22Rv1 (cell line): ENCODE measurements around the gene MSRB3.

Experiments used
- H3K27ac ChIP-seq: fragments of 450-650 bp; 2 replicates; pipeline ENCODE4 v1.5.1; 2017
- ZFX ChIP-seq: fragments of 450-650 bp; IDR thresholded peaks from 2 replicates; pipeline ENCODE4 v1.6.1; 2017; ENCODE audit warnings: antibody characterized with exemption, borderline replicate concordance
- TF ChIP-seq, protein P1 (sequence below): fragments of 450-650 bp; IDR thresholded peaks from 2 replicates; pipeline ENCODE4 v1.5.1; 2017; ENCODE audit warnings: mild to moderate bottlenecking

MSRB3 gene

DNA sequence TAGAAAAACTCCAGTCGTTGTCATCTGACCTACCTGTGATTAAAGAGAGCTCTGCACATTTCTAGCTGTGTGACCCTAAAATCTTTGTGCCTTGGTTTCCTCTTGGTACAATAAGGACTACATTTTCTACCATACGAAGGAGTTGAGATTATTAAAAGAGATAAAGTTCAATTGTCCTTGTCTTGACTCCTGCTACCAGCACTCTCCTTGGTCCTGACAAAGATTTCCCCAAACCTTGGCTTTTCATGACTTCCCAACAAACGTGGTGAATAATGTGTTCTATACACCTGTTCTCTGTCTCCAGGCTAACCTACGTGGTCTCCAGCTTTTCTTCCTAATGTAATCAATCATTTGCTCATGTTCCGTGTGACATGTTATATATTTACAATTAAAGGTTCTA, 223.5 kb downstream of the MSRB3 start:
- H3K27ac ChIP-seq = no peak overlapping the region
- TF ChIP-seq, protein P1, sequence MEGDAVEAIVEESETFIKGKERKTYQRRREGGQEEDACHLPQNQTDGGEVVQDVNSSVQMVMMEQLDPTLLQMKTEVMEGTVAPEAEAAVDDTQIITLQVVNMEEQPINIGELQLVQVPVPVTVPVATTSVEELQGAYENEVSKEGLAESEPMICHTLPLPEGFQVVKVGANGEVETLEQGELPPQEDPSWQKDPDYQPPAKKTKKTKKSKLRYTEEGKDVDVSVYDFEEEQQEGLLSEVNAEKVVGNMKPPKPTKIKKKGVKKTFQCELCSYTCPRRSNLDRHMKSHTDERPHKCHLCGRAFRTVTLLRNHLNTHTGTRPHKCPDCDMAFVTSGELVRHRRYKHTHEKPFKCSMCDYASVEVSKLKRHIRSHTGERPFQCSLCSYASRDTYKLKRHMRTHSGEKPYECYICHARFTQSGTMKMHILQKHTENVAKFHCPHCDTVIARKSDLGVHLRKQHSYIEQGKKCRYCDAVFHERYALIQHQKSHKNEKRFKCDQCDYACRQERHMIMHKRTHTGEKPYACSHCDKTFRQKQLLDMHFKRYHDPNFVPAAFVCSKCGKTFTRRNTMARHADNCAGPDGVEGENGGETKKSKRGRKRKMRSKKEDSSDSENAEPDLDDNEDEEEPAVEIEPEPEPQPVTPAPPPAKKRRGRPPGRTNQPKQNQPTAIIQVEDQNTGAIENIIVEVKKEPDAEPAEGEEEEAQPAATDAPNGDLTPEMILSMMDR = no peak
- TF ChIP-seq ZFX = no peak

DNA sequence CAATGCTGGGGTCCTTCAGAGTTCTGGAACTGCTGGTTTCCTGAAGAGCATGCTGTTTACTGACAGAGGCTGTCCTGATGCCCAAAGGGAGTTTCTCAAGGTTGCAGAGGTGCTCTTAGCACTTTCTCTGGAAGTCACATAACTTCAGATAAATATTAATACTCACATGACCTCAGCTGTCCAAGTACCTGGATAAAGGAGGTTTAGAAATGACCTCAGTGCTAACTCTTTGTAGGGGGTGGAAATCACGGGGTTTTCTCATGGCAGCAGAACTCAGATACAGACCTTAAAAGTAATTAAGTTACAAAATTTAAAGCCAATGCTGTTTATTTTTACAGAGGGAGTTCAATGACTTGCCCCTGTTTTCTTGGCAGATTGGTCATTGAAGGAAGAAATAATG, 225.9 kb downstream of the MSRB3 start:
- TF ChIP-seq ZFX = no peak
- TF ChIP-seq, protein P1 = no peak

DNA sequence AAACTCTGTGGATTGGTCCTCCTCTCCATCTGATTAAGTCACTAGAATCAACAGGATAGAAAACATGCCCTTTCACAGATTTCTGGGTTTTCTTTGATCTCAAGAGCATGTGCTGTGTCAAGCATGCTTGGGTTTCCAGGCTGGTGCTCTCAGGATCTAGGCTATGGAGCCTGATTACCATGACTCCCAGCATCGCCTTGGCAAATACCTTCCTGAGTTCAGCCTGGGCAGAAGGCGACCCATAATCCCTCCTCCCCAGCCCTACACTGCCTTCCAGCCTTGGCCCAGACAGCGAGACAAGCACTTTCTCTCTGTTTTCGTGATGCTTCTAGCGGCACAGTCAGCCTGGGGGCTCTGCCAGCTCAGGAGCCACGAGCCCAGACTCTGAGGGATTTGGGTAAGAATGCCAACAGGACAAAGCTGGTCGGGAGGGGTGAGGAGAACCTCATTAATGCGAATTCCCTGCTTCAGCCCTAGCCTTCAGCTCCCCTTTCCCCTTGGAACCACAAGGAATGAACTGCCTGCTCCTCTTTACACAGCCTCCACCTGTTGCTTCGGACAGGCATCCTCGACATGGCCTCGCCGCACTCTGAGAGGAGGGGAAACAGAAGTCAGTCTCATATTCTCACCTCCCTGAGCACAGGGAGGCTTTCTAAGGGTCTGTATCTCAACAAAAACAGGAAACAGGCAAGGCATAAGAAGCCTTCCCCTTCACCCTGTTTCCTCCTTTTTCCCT, 227.1 kb downstream of the MSRB3 start:
- TF ChIP-seq, protein P1 = no peak
- no peak for TF ChIP-seq ZFX
- no peak overlapping the region for H3K27ac ChIP-seq

More for the DNA sequence above, 225.9 kb downstream of the MSRB3 start:
- no peak overlapping the region for H3K27ac ChIP-seq

DNA sequence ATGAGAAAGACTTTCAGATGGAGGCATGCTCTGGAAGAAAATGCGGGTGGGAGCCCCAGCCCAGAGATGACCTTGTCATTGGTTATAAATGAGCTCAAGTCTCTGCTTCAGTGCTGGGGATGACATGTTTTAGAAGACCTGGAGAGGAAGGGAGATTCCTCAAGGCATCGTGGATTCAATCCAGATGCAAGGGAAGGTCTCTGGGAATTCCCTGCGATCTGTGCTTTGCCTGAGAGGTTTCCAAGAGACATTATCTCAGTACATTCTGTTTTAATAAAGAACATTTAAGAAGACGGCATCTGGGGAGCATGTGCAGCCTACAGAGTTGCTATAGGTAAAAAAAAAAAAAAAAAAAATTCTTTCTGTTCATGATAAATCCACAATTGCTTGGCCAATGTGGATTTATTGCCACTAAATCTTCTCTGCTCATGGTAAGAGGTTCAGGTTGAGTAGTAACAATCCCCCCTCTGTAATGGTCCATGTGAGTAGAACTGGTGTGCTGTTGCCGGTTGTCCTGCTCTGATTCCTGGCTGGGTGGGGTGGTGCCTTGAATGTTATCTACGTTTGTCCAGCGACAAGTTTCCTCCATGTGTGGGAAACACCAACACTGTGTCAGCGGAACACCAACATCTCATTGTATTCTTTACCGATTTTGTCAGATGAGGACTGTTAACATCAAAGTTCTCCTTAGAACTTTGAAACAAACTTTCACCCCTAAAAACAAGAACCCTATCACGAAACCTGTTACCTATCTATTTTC, 230.0 kb downstream of the MSRB3 start:
- no peak overlapping the region for H3K27ac ChIP-seq
- no peak for TF ChIP-seq ZFX

DNA sequence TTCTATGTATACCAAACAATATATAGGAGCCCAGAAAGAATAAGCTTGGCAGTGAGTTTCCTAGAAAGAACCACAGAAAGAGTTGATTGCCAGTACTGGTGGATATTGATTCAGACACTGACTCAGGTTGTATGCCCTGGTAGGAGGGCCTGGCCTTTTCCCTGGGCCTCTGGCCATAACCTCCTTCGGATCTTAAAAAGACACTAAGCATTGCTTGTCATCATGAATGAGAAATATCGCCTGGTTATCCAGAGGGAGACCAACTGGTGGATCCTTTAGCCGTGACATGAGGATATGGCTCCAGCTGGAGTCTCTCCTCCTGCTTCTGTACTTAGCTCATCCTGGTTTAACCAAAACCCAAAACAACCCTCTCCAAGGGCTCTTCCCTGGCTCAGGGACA, 231.5 kb downstream of the MSRB3 start:
- H3K27ac ChIP-seq = no peak overlapping the region
- no peak for TF ChIP-seq ZFX
- TF ChIP-seq, protein P1 = no peak

DNA sequence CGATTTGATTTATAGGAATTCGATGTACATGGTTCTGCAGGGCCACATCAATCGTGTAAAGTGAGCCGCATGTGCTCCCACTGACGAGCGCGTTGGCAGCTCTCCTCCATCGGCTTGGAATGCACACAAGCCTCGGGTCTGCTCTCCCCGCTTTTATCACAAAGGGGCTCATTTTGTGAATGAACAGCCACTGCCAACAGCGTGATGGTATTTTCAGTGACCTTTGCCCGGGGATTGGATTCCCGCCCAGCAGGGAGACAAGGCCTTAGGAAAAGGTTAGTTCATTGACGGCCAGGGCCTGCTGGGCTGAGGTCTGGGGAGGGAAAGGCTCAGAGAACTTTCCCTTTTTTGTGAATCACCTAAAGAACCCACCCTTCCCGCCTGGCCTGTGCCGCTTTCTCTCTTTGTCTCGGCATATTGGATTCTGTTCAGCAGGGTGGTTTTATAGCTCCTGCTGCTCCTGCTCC, 232.1 kb downstream of the MSRB3 start:
- no peak overlapping the region for H3K27ac ChIP-seq
- no peak for TF ChIP-seq ZFX
- TF ChIP-seq, protein P1 = no peak

DNA sequence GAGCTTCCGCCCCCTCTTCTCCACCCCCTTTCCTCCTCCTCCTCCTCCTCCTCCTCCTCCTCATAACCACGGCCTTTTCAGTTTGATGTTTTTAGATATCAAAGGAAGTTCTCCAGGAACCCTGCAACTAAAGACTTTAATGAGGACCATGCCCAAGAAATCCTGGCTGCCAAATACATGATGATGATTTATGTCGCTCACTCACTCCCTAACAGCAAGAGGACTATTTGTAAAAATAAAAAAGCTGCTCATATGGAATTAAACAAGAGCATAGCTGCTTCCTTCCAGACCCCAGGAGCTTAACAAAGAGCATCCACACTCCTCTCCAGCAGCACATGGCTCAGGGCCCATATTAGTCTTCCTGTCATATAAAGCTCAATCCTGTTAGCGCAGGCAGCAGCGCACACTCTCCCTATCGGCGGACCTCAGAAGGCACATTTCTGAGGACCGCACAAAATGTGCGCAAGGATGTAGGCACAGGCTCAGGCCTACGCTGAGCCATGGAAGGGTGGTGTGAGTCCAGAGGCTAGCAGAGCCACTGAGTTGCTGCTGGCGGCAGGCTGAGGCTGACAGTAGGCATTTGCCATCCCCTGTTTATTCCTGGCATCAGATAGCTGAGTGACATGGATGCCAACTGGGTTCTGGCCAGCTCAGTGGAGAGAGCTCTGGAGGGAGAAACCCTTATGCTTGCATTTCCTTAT, 232.8 kb downstream of the MSRB3 start:
- H3K27ac ChIP-seq = no peak overlapping the region
- TF ChIP-seq, protein P1 = no peak
- no peak for TF ChIP-seq ZFX
